WI38 (cell line): ENCODE results near the gene EFNA1.
A peak's percentile ranks its signal among the peaks of the same experiment; 100 is the strongest.

ENCODE experiments used
- H3K4me3 ChIP-seq: 2 replicates; pipeline ENCODE4 v1.5.1; 2011; ENCODE audit warnings: low read depth, mild to moderate bottlenecking, control low read depth, low read length
- CTCF ChIP-seq: IDR thresholded peaks from 2 replicates; pipeline ENCODE4 v1.5.1; 2012; ENCODE audit warnings: low read depth, mild to moderate bottlenecking, control low read depth, low read length

Gene EFNA1

GRCh38 chr1:155127105-155127966, at the start of gene EFNA1:
Gene EFNA1 (plus strand): TSS chr1:155127876. CDS start chr1:155127978, 102 bp downstream.
- TF ChIP-seq CTCF, result no peak
- peak within 1 kb of the TSS; percentile 50 for H3K4me3 ChIP-seq

GRCh38 chr1:155078469-155079209, 49.0 kb upstream of the EFNA1 start, which contains the start of gene EFNA3:
Gene EFNA3 (plus strand): TSS chr1:155078837. CDS start chr1:155078942, 105 bp downstream.
- TF ChIP-seq CTCF, result no peak
- H3K4me3 ChIP-seq, result peak within 1 kb of the TSS; percentile 31

DNA sequence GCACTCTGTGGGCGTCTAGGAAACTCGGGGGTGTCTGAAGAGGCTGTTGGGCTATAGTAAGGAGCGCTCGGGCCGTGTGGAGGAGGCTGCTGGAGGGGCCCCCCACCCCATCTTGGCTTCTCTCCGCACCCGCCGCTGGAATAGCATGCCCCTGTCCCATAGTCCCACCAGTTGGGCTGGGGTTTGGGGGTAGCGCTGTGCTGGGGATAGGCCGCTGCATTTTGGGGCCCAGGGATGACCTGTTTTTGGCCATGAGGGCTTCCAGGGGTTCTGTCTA, 48.5 kb upstream of the EFNA1 start:
- TF ChIP-seq CTCF, result no peak
- H3K4me3 ChIP-seq, result peak overlapping the region; percentile 31

- TF ChIP-seq CTCF, result no peak
- no peak overlapping the region for H3K4me3 ChIP-seq
Measured at GRCh38 chr1:155079487-155080311, 48.0 kb upstream of the EFNA1 start.

DNA sequence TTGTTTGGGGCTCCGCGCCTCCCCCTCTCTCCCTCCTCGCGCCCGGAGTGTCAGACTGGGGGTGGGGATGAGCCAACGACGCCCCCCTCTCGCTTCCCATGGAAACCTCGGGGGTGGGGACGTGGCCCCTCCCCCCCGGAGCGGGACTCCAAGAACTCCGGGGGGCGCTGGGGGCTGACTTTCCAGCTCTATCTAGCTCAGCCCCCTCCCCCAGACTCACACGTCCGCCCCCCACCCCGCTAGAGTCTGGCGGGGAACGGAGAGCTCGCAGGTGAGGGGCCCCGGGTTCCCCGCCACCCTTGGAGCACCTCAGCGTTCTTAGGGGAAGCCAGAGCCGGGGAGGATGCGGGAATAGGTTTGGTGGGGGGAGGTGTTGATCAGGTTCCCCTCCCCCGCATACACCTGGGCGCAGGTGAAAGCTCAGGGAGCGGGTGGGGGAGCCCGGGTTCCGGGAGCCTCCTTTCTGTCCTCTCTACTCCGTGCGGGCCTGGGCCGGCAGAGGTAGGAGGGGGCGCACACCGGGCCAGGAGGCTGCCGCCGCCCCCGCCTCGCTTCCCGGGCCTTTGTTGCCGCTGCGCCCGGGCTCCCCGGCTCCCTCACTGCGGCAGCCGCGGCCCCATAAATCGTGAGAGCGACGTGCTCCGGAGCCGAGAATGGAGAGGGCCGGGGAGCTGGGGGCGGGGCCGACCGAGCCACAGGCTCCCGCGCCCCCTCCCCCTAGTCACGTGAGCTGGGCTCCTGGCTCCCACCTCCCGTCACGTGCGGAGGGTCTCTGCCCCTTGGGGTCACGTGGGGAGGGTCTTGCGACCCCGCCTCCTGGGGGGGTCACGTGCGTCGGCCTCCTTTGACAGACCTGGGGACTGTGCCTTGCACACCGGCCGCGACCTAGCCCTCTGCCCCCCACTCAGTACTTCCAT, 47.1 kb upstream of the EFNA1 start:
- TF ChIP-seq CTCF, result no peak
- no peak overlapping the region for H3K4me3 ChIP-seq

DNA sequence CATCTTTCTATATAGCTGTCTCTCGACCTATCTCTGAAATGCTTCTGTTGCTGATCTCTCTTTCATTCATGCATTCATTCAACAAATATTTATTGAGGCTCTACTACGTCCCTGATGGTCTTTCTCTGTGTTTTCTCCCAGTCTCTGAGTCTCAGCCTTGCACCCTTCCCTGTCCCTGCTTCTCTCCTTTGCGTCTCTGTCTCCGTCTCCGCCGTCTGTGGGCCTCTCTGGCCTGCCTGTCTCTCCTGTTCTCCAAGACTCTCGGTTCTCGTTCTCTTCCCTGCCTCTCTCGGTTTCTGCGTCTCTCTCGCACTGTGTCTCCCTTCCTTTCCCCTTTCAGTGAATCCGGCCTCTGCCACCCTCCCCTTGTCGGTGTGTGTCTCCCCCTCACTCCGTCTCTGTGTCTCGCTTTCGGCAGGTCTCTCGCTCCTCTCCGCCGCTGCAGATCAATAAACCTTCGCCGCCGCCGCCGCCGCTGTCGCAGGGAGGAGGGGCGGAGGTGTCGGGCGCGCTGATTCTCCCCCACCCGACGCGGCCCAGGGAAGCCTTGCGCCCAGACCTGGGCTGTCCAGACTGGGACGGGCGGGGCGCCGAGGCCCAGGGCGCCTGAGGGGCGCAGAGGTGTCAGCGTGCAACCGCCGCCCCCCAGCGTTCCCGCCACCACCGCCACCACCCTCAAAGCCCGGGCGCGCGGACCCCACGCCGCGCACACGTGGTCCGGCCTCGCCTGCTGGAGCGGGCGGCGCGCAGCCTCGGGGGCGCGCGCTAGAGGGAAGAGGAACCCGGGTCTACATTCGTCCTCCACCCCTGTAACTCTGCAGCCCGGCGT, 46.0 kb upstream of the EFNA1 start:
- H3K4me3 ChIP-seq, result no peak overlapping the region
- no peak for TF ChIP-seq CTCF
